Neural cell (in vitro differentiated cells): ENCODE measurements around the gene IQCN. TPM values are rescaled to one million over a fixed set of nuclear protein-coding genes. Genes with fewer than 3 reads are reported as not detected.

Experiments used
- H2AFZ ChIP-seq: fragments of 200-600, 300-800 bp; sonication (generic), shearing (Covaris generic); 2 replicates; pipeline ENCODE4 v1.6.0; 2014; ENCODE audit warnings: low read depth, mild to moderate bottlenecking, antibody characterized with exemption, low read length, moderate library complexity
- H3F3A ChIP-seq: fragments of 200-600 bp; shearing (Covaris generic); 2 replicates; pipeline ENCODE4 v1.6.1; 2016; ENCODE audit warnings: mild to moderate bottlenecking, moderate library complexity, mixed read lengths, antibody characterized with exemption, low read length; ENCODE audit not compliant: insufficient read depth, poor library complexity, severe bottlenecking
- H3K27ac ChIP-seq: fragments of 200-600, 300-800 bp; sonication (generic), shearing (Covaris generic); 2 replicates; pipeline ENCODE4 v1.5.1; 2014; ENCODE audit warnings: mild to moderate bottlenecking, low read length, moderate library complexity
- H3K27me3 ChIP-seq: fragments of 300-800, 200-600 bp; sonication (generic), shearing (Covaris generic); 2 replicates; pipeline ENCODE4 v1.6.0; 2014; ENCODE audit warnings: mild to moderate bottlenecking, low read depth, low read length, moderate library complexity; ENCODE audit not compliant: insufficient read depth
- H3K36me3 ChIP-seq: fragments of 300-800, 200-600 bp; sonication (generic), shearing (Covaris generic); 2 replicates; pipeline ENCODE4 v1.5.1; 2014; ENCODE audit warnings: mild to moderate bottlenecking, antibody characterized with exemption, low read length, moderate library complexity; ENCODE audit not compliant: insufficient read depth
- H3K4me2 ChIP-seq: fragments of 300-800, 200-600 bp; sonication (generic), shearing (Covaris generic); 2 replicates; pipeline ENCODE4 v1.6.0; 2014; ENCODE audit warnings: mild to moderate bottlenecking, low read length
- H3K4me3 ChIP-seq: fragments of 300-800, 200-600 bp; sonication (generic), shearing (Covaris generic); 2 replicates; pipeline ENCODE4 v1.5.1; 2014; ENCODE audit warnings: mild to moderate bottlenecking, low read length, moderate library complexity
- H3K79me2 ChIP-seq: fragments of 200-600 bp; shearing (Covaris generic); replicated peaks from 2 replicates; pipeline ENCODE4 v1.6.0; 2014; ENCODE audit warnings: mild to moderate bottlenecking, low read length, moderate library complexity; ENCODE audit not compliant: insufficient read depth
- H3K9ac ChIP-seq: fragments of 300-800, 200-600 bp; sonication (generic), shearing (Covaris generic); 2 replicates; pipeline ENCODE4 v1.6.1; 2016; ENCODE audit warnings: mild to moderate bottlenecking, low read length, mixed read lengths
- H3K9me2 ChIP-seq: fragments of 200-600 bp; shearing (Covaris generic); 2 replicates; pipeline ENCODE4 v1.6.1; 2016; ENCODE audit warnings: mild to moderate bottlenecking, low read length, mixed read lengths; ENCODE audit not compliant: insufficient read depth
- H3K9me3 ChIP-seq: fragments of 200-600, 300-800 bp; sonication (generic), shearing (Covaris generic); 2 replicates; pipeline ENCODE4 v1.6.1; 2016; ENCODE audit warnings: mild to moderate bottlenecking, mixed run types, low read length, moderate library complexity, mixed read lengths
- H4K20me1 ChIP-seq: fragments of 200-600 bp; shearing (Covaris generic); 2 replicates; pipeline ENCODE4 v1.6.1; 2016; ENCODE audit warnings: mild to moderate bottlenecking, mixed run types; ENCODE audit not compliant: insufficient read depth
- EP300 ChIP-seq: fragments of 450-650 bp; conservative IDR thresholded peaks from 2 replicates; pipeline ENCODE4 v1.6.1; 2014; ENCODE audit warnings: antibody characterized with exemption, mild to moderate bottlenecking, moderate library complexity; ENCODE audit not compliant: poor library complexity, severe bottlenecking
- EZH2 ChIP-seq: fragments of 200-600, 300-800 bp; shearing (Covaris generic), sonication (generic); IDR thresholded peaks from 2 replicates; pipeline ENCODE4 v1.6.1; 2014; ENCODE audit warnings: antibody characterized with exemption, low read length, borderline replicate concordance, mild to moderate bottlenecking; ENCODE audit not compliant: insufficient read depth, poor library complexity, severe bottlenecking
- MXI1 ChIP-seq: fragments of 450-650 bp; conservative IDR thresholded peaks from 2 replicates; pipeline ENCODE4 v1.6.1; 2014; ENCODE audit warnings: antibody characterized with exemption, mild to moderate bottlenecking; ENCODE audit not compliant: poor library complexity, severe bottlenecking
- POLR2AphosphoS5 ChIP-seq: IDR thresholded peaks from 2 replicates; pipeline ENCODE4 v1.6.1; 2012
- RAD21 ChIP-seq: fragments of 450-650 bp; conservative IDR thresholded peaks from 2 replicates; pipeline ENCODE4 v1.6.1; 2014; ENCODE audit warnings: antibody characterized with exemption, mild to moderate bottlenecking, moderate library complexity
- SMC3 ChIP-seq: fragments of 450-650 bp; conservative IDR thresholded peaks from 2 replicates; pipeline ENCODE4 v1.6.1; 2014; ENCODE audit warnings: antibody characterized with exemption, mild to moderate bottlenecking, moderate library complexity; ENCODE audit not compliant: poor library complexity
- TAF1 ChIP-seq: IDR thresholded peaks from 2 replicates; pipeline ENCODE4 v1.6.1; 2012; ENCODE audit warnings: low read depth
- polyA minus RNA-seq: library from RNA; depleted of rRNA, polyadenylated mRNA; stranded (reverse); fragments of >200 nt; gene quantifications from 2 replicates; pipeline ENCODE4 v1.2.3, GENCODE V29; 2014
- polyA plus RNA-seq: library from polyadenylated mRNA; depleted of rRNA; stranded (reverse); fragments of >200 nt; gene quantifications from 2 replicates; pipeline ENCODE4 v1.2.3, GENCODE V29; 2014
- TF ChIP-seq, protein P1 (sequence below): fragments of 450-650 bp; IDR thresholded peaks from 2 replicates; pipeline ENCODE4 v1.5.1; 2014; ENCODE audit warnings: antibody characterized with exemption, mild to moderate bottlenecking, moderate library complexity; ENCODE audit not compliant: poor library complexity, severe bottlenecking
- TF ChIP-seq, protein P2 (sequence below): IDR thresholded peaks from 2 replicates; pipeline ENCODE4 v1.6.1; 2012; ENCODE audit warnings: borderline replicate concordance

IQCN gene, protein sequence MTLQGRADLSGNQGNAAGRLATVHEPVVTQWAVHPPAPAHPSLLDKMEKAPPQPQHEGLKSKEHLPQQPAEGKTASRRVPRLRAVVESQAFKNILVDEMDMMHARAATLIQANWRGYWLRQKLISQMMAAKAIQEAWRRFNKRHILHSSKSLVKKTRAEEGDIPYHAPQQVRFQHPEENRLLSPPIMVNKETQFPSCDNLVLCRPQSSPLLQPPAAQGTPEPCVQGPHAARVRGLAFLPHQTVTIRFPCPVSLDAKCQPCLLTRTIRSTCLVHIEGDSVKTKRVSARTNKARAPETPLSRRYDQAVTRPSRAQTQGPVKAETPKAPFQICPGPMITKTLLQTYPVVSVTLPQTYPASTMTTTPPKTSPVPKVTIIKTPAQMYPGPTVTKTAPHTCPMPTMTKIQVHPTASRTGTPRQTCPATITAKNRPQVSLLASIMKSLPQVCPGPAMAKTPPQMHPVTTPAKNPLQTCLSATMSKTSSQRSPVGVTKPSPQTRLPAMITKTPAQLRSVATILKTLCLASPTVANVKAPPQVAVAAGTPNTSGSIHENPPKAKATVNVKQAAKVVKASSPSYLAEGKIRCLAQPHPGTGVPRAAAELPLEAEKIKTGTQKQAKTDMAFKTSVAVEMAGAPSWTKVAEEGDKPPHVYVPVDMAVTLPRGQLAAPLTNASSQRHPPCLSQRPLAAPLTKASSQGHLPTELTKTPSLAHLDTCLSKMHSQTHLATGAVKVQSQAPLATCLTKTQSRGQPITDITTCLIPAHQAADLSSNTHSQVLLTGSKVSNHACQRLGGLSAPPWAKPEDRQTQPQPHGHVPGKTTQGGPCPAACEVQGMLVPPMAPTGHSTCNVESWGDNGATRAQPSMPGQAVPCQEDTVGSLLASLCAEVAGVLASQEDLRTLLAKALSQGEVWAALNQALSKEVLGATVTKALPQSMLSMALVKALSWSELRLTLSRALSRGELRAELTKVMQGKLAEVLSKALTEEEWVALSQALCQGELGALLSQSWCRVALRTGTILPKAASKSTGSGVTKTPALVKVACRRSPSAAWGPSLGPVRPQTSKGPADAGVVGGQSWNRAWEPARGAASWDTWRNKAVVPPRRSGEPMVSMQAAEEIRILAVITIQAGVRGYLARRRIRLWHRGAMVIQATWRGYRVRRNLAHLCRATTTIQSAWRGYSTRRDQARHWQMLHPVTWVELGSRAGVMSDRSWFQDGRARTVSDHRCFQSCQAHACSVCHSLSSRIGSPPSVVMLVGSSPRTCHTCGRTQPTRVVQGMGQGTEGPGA (N-terminal part only)
- polyA plus RNA-seq (2.5 and 3.7 TPM in 2 replicates), polyA minus RNA-seq (2.7 and 4.3 TPM in 2 replicates)

DNA sequence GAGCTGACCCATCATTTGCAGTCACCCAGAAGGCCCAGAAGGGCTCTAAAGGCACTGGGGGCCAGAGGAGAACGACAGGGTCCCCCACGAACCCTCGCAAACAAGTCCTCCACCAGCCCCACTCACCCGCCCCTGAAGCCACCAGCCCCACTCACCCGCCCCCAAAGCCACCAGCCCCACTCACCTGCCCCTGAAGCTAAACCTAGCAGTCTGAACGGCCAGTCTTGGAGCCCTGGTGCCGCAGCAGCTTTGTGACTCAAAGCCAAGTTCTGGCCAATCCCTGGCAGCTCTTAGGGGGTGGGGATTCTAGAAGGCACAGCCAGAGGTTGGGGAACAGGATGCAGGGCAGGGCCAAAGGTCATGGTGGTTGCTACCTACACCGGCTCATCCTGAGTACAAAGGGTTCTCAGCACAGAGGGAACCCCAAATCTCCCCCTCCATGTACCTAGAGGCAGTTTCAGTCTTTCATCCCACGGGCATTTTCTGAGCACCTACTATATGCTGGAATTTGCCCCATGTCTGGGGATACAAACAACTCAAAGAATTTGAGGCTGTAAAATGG lies at the start of gene IQCN:
Gene IQCN, minus strand, starts transcription at position 234 of the 562 bp plus-strand sequence. CDS start 4,974 bp downstream, outside the sequence.
- H3K27ac ChIP-seq = no peak within 1 kb of the TSS

DNA sequence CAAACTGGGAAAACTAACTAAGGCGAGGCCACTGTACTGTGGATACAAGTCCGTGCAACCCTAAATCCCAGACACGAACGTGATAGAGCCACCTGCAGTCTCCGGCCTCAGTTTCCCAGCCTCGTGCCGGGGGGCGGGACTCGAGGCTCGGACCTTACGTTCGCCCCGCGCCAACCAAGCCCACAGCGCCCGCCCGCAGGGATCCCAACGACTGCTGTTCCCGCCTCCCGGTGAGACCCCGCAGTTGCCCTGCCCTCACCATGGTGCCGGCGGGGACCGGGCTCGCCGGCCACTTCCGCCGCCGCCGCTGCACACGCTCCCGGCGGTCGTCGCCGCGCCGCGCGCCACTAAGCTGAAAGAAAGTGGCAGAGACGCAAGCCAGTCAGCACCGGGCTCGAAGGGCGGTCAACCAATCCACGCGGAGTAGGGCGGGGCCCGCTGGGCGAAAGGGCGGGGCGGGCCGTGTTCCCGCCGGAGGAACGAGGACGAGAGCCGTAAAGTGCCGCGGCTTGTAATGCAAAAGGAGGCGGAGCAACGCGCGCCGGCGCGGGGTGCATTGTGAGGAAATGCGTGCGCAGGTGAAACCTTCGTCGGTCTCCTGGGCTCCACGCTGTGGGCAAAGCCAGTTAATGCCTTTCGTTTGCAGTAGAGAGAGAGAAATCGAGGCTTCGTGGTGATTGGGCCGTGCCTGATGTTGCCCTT lies 48.7 kb upstream of the IQCN start, which contains the start of gene LSM4:
Gene LSM4, minus strand, starts transcription at position 318 of the 702 bp plus-strand sequence. Its CDS starts 56 bp downstream, at position 262.
- peak within 1 kb of the TSS; percentile 70 for H2AFZ ChIP-seq
- peak; percentile 73 for TF ChIP-seq RAD21
- TF ChIP-seq SMC3 = peak; percentile 86
- TF ChIP-seq, protein P1, sequence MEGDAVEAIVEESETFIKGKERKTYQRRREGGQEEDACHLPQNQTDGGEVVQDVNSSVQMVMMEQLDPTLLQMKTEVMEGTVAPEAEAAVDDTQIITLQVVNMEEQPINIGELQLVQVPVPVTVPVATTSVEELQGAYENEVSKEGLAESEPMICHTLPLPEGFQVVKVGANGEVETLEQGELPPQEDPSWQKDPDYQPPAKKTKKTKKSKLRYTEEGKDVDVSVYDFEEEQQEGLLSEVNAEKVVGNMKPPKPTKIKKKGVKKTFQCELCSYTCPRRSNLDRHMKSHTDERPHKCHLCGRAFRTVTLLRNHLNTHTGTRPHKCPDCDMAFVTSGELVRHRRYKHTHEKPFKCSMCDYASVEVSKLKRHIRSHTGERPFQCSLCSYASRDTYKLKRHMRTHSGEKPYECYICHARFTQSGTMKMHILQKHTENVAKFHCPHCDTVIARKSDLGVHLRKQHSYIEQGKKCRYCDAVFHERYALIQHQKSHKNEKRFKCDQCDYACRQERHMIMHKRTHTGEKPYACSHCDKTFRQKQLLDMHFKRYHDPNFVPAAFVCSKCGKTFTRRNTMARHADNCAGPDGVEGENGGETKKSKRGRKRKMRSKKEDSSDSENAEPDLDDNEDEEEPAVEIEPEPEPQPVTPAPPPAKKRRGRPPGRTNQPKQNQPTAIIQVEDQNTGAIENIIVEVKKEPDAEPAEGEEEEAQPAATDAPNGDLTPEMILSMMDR = peak; percentile 80
- TF ChIP-seq, protein P2, sequence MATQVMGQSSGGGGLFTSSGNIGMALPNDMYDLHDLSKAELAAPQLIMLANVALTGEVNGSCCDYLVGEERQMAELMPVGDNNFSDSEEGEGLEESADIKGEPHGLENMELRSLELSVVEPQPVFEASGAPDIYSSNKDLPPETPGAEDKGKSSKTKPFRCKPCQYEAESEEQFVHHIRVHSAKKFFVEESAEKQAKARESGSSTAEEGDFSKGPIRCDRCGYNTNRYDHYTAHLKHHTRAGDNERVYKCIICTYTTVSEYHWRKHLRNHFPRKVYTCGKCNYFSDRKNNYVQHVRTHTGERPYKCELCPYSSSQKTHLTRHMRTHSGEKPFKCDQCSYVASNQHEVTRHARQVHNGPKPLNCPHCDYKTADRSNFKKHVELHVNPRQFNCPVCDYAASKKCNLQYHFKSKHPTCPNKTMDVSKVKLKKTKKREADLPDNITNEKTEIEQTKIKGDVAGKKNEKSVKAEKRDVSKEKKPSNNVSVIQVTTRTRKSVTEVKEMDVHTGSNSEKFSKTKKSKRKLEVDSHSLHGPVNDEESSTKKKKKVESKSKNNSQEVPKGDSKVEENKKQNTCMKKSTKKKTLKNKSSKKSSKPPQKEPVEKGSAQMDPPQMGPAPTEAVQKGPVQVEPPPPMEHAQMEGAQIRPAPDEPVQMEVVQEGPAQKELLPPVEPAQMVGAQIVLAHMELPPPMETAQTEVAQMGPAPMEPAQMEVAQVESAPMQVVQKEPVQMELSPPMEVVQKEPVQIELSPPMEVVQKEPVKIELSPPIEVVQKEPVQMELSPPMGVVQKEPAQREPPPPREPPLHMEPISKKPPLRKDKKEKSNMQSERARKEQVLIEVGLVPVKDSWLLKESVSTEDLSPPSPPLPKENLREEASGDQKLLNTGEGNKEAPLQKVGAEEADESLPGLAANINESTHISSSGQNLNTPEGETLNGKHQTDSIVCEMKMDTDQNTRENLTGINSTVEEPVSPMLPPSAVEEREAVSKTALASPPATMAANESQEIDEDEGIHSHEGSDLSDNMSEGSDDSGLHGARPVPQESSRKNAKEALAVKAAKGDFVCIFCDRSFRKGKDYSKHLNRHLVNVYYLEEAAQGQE = peak; percentile 48
- no peak for TF ChIP-seq EZH2
- peak; percentile 99 for TF ChIP-seq MXI1
- peak; percentile 77 for TF ChIP-seq POLR2AphosphoS5
- TF ChIP-seq TAF1 = peak; percentile 53
- no peak for TF ChIP-seq EP300
- no peaks in the 10 kb centered on the region for H3K36me3 ChIP-seq
- H3K4me3 ChIP-seq = peak within 1 kb of the TSS; percentile 91
- no peaks in the 10 kb centered on the region for H3F3A ChIP-seq
- H3K9ac ChIP-seq = peak within 1 kb of the TSS; percentile 79
- peak within 1 kb of the TSS; percentile 97 for H3K27ac ChIP-seq
- H3K79me2 ChIP-seq = peaks cover 17% of the 10 kb centered on the region
- H3K4me2 ChIP-seq = peak within 1 kb of the TSS; percentile 97
- H3K9me2 ChIP-seq = no peaks in the 10 kb centered on the region
- no peaks in the 10 kb centered on the region for H3K9me3 ChIP-seq
- no peaks in the 10 kb centered on the region for H3K27me3 ChIP-seq
- no peaks in the 10 kb centered on the region for H4K20me1 ChIP-seq

More for the DNA sequence above, at the start of gene IQCN:
- TF ChIP-seq MXI1 = no peak
- no peak for TF ChIP-seq TAF1
- no peak for TF ChIP-seq EZH2
- TF ChIP-seq EP300 = no peak
- H3K4me3 ChIP-seq = no peak within 1 kb of the TSS
- peaks cover 47% of the 10 kb centered on the region for H3K79me2 ChIP-seq
- no peak within 1 kb of the TSS for H3K4me2 ChIP-seq
- no peaks in the 10 kb centered on the region for H3K9me3 ChIP-seq
- no peaks in the 10 kb centered on the region for H3F3A ChIP-seq
- no peak within 1 kb of the TSS for H3K9ac ChIP-seq
- no peaks in the 10 kb centered on the region for H3K27me3 ChIP-seq
- H3K9me2 ChIP-seq = no peaks in the 10 kb centered on the region
- H2AFZ ChIP-seq = no peak within 1 kb of the TSS
- H4K20me1 ChIP-seq = peaks cover 35% of the 10 kb centered on the region
- peaks cover 15% of the 10 kb centered on the region for H3K36me3 ChIP-seq
